Measurements from ENCODE around the gene DLX1. TPM values are rescaled to one million over a fixed set of nuclear protein-coding genes. Genes with fewer than 3 reads are reported as not detected.

The DLX1 gene
- total and polyA plus RNA-seq, 9 of the 15 experiments (the other 6 are each of a cell fraction or from before 2014, with no cell fraction given) = 1.9 to 26.2 (median 9.6) TPM

- no peak for TF ChIP-seq KLF16 (IDR thresholded peaks at IDR 0.05)
- no peak for TF ChIP-seq NFATC3 (IDR thresholded peaks at IDR 0.05)
- TF ChIP-seq CC2D1A (IDR thresholded peaks at IDR 0.05) = no peak
- no peak for TF ChIP-seq SMARCC2 (IDR thresholded peaks at IDR 0.05; ENCODE audit: low read depth)
- no peak for TF ChIP-seq MCM5 (IDR thresholded peaks at IDR 0.05; ENCODE audit: low read depth)
- TF ChIP-seq NFIC (IDR thresholded peaks at IDR 0.05) = peak; percentile 56
- TF ChIP-seq ZNF224 (CRISPR knock-in tag; IDR thresholded peaks at IDR 0.05) = no peak
- peak; percentile 65; the same call in 1 of the 2 replicates for TF ChIP-seq BCOR (IDR thresholded peaks at IDR 0.05)
- no peak for TF ChIP-seq KDM4B (IDR thresholded peaks at IDR 0.05; ENCODE audit: borderline replicate concordance in 2 of 2, low read depth in 1 of 2)
- TF ChIP-seq ATF3 (IDR thresholded peaks at IDR 0.05) = no peak
- TF ChIP-seq ATF3 (CRISPR knock-in tag; conservative IDR thresholded peaks at IDR 0.05) = no peak
- 0 out of 2 replicates have a peak, but pooled peaks have one; percentile 38 for TF ChIP-seq KLF13 (tag; IDR thresholded peaks at IDR 0.05; ENCODE audit: borderline replicate concordance, low read depth)
- 0 out of 2 replicates have a peak, but pooled peaks have one; percentile 43 for TF ChIP-seq POLR2AphosphoS2 (IDR thresholded peaks at IDR 0.05; ENCODE audit: low read length)
- TF ChIP-seq IRF1 (CRISPR knock-in tag; IDR thresholded peaks at IDR 0.05; ENCODE audit: borderline replicate concordance) = no peak
- no peak for TF ChIP-seq ZKSCAN3 (CRISPR knock-in tag; IDR thresholded peaks at IDR 0.05)
- TF ChIP-seq ZBTB2 (IDR thresholded peaks at IDR 0.05) = peak; percentile 69; the same call in 1 of the 2 replicates
- peak; percentile 65; the same call in 1 of the 2 replicates for TF ChIP-seq ZNF511 (CRISPR knock-in tag; IDR thresholded peaks at IDR 0.05)
- no peak for TF ChIP-seq HSF4 (CRISPR knock-in tag; IDR thresholded peaks at IDR 0.05; ENCODE audit: borderline replicate concordance)
- no peak for TF ChIP-seq FOXK1 (CRISPR knock-in tag; IDR thresholded peaks at IDR 0.05; ENCODE audit: borderline replicate concordance)
- peak; percentile 19; the same call in 1 of the 2 replicates for TF ChIP-seq CREB1 (IDR thresholded peaks at IDR 0.05)
- TF ChIP-seq CREB1 (CRISPR knock-in tag; IDR thresholded peaks at IDR 0.05) = 0 out of 2 replicates have a peak, but pooled peaks have one; percentile 61
- TF ChIP-seq USF1 (CRISPR knock-in tag; IDR thresholded peaks at IDR 0.05) = no peak
- no peak for TF ChIP-seq ETS2 (tag; IDR thresholded peaks at IDR 0.05; ENCODE audit: borderline replicate concordance, poor library complexity, severe bottlenecking)
- TF ChIP-seq HDAC1 (IDR thresholded peaks at IDR 0.05) = peak in 1 of 2 experiments; percentile 66; a peak in 2 of 4 replicates
- no peak for TF ChIP-seq PPARD (CRISPR knock-in tag; IDR thresholded peaks at IDR 0.05)
These were observed at the start of gene DLX1 (continued) for GRCh38 chr2:172085460-172086159.

Data from K562 (cell line).